GM12878 (cell line): ENCODE data around the gene GALR1. TPM values are rescaled to one million over a fixed set of nuclear protein-coding genes. Genes with fewer than 3 reads are reported as not detected.

ENCODE experiments used
- ATAC-seq: fragments of 200-7000 bp; cut with Tn5 transposase; 3 replicates; pipeline ENCODE4 v1.9.1; 2020; ENCODE audit warnings: mild to moderate bottlenecking, moderate library complexity
- BruUV-seq: library from RNA; stranded (reverse); fragments of 400-500 nt; replicated peaks from 2 replicates; lab custom pipeline; 2021; lab: Mats Ljungman, UMichigan
- CTCF ChIA-PET: fragments of 300-600 bp; sonication (Branson Sonifier 250); formaldehyde crosslinking; extraction: SDS; loops from one replicate; lab custom pipeline; 2021; ENCODE audit warnings: inconsistent platforms; lab: Yijun Ruan, JAX
- POLR2A ChIA-PET: fragments of 350-600 bp; formaldehyde crosslinking; extraction: SDS; loops from one replicate; lab custom pipeline; 2021; ENCODE audit warnings: inconsistent platforms; lab: Charles Lee
- RAD21 ChIA-PET: fragments of 300-600 bp; sonication (Branson Sonifier 250); formaldehyde crosslinking; loops from one replicate; lab custom pipeline; 2023; ENCODE audit warnings: antibody characterized with exemption; ENCODE audit not compliant: unreplicated experiment; lab: Charles Lee
- SMC1A ChIA-PET: fragments of 300-600 bp; sonication (Branson Sonifier 250); formaldehyde crosslinking; loops from one replicate; lab custom pipeline; 2023; ENCODE audit not compliant: unreplicated experiment, uncharacterized antibody; lab: Charles Lee
- DNase-seq: peaks from one replicate; pipeline ENCODE4 v3.0.0-alpha.2; 2011; ENCODE audit warnings: low read depth, low spot score
- FAIRE-seq: peaks from 3 replicates; lab custom pipeline; 2011; peaks lifted over from hg19 to GRCh38; lab: Jason Lieb, UNC
- H2AFZ ChIP-seq: 2 replicates; pipeline ENCODE4 v1.6.0; 2011; ENCODE audit warnings: low read depth, low read length, control low read depth; ENCODE audit not compliant: control insufficient read depth
- H3K27ac ChIP-seq: 2 replicates; pipeline ENCODE4 v1.5.1; 2011; ENCODE audit warnings: control low read depth; ENCODE audit not compliant: control insufficient read depth, insufficient read depth
- H3K27me3 ChIP-seq, 2 experiments: replicated peaks in 1 of 2; 2 replicates each; pipeline versions ENCODE4 v1.6.0 to v1.6.1; 2011; ENCODE audit warnings: low read length in 1 of 2; ENCODE audit not compliant: control insufficient read depth in 2 of 2, insufficient read depth in 2 of 2
- H3K36me3 ChIP-seq, 2 experiments: 2 replicates each; pipeline ENCODE4 v1.5.1; 2011; ENCODE audit warnings: low read length in 1 of 2; ENCODE audit not compliant: control insufficient read depth in 2 of 2, insufficient read depth in 2 of 2
- H3K4me1 ChIP-seq: 2 replicates; pipeline ENCODE4 v1.6.1; 2011; ENCODE audit warnings: mild to moderate bottlenecking, low read length, moderate library complexity, mixed read lengths; ENCODE audit not compliant: control insufficient read depth, insufficient read depth
- H3K4me2 ChIP-seq: 2 replicates; pipeline ENCODE4 v1.6.0; 2011; ENCODE audit warnings: control low read depth; ENCODE audit not compliant: control insufficient read depth, insufficient read depth
- H3K4me3 ChIP-seq: fragments of 200-600 bp; sonication (generic); 2 replicates; pipeline ENCODE4 v1.5.1; 2016
- H3K79me2 ChIP-seq: 2 replicates; pipeline ENCODE4 v1.6.0; 2011; ENCODE audit warnings: low read length; ENCODE audit not compliant: control insufficient read depth, insufficient read depth
- H3K9ac ChIP-seq: 2 replicates; pipeline ENCODE4 v1.8.0; 2011; ENCODE audit warnings: low read length, control low read depth, mixed read lengths; ENCODE audit not compliant: control insufficient read depth, insufficient read depth
- H3K9me3 ChIP-seq: replicated peaks from 3 replicates; pipeline ENCODE4 v1.5.1; 2011; ENCODE audit warnings: mild to moderate bottlenecking, low read length; ENCODE audit not compliant: control insufficient read depth, insufficient read depth
- H4K20me1 ChIP-seq: 2 replicates; pipeline ENCODE4 v1.6.0; 2011; ENCODE audit not compliant: control insufficient read depth, insufficient read depth
- EZH2 ChIP-seq: IDR thresholded peaks from 2 replicates; pipeline ENCODE4 v1.6.1; 2012; ENCODE audit warnings: low read depth, mild to moderate bottlenecking, control low read depth, inconsistent platforms, low read length, borderline replicate concordance; ENCODE audit not compliant: control insufficient read depth
- FOXM1 ChIP-seq: IDR thresholded peaks from 2 replicates; pipeline ENCODE4 v1.6.1; 2012; ENCODE audit warnings: low read depth, mild to moderate bottlenecking, inconsistent platforms, low read length, moderate library complexity
- KDM1A ChIP-seq: fragments of 200-600 bp; sonication (generic); IDR thresholded peaks from 2 replicates; pipeline ENCODE4 v1.6.1; 2016; ENCODE audit warnings: borderline replicate concordance
- MYB ChIP-seq: fragments of 150-350 bp; IDR thresholded peaks from 2 replicates; pipeline ENCODE4 v1.6.1; 2014; ENCODE audit warnings: mild to moderate bottlenecking, low read depth, low read length, borderline replicate concordance
- NFYB ChIP-seq: IDR thresholded peaks from 2 replicates; pipeline ENCODE4 v1.6.1; 2011; ENCODE audit warnings: low read depth, mild to moderate bottlenecking, low read length, improper control_type of control experiment, moderate library complexity; ENCODE audit not compliant: insufficient read depth
- POLR2AphosphoS2 ChIP-seq: IDR thresholded peaks from 2 replicates; pipeline ENCODE4 v1.6.1; 2011; ENCODE audit warnings: low read depth, mild to moderate bottlenecking, low read length, improper control_type of control experiment, moderate library complexity
- SMAD1 ChIP-seq: fragments of 450-650 bp; IDR thresholded peaks from 2 replicates; pipeline ENCODE4 v1.6.1; 2018; ENCODE audit warnings: mild to moderate bottlenecking, low read depth; ENCODE audit not compliant: partially characterized antibody
- SMC3 ChIP-seq: IDR thresholded peaks from 2 replicates; pipeline ENCODE4 v1.6.1; 2011; ENCODE audit warnings: low read length, improper control_type of control experiment, borderline replicate concordance
- SP1 ChIP-seq: IDR thresholded peaks from one replicate; pipeline ENCODE4 v1.6.1; 2011; ENCODE audit warnings: low read depth, low read length
- TAF1 ChIP-seq: IDR thresholded peaks from 2 replicates; pipeline ENCODE4 v1.6.1; 2011; ENCODE audit warnings: mild to moderate bottlenecking, low read depth, low read length, borderline replicate concordance
- TCF7 ChIP-seq: IDR thresholded peaks from 2 replicates; pipeline ENCODE4 v1.6.1; 2014; ENCODE audit warnings: antibody characterized with exemption, borderline replicate concordance
- ZNF24 ChIP-seq: fragments of 450-650 bp; IDR thresholded peaks from 2 replicates; pipeline ENCODE4 v1.6.1; 2017; ENCODE audit warnings: antibody characterized with exemption, mild to moderate bottlenecking
- WGBS: methylation state at CpG from one replicate; pipeline ENCODE4 v1.1.6; 2016; ENCODE audit warnings: low lambda C conversion rate; ENCODE audit not compliant: insufficient replicate concordance, insufficient coverage; ENCODE audit errors: missing lambda C conversion rate; 5-methylcytosine and 5-hydroxymethylcytosine counted together
- in situ Hi-C: fragments of 300-500 bp; cut with MboI; formaldehyde crosslinking; loops from 9 replicates; pipeline ENCODE4 v1.14.3; 2018; ENCODE audit warnings: mixed read lengths
- intact Hi-C: fragments of 100-400 bp; cut with micrococcal nuclease; formaldehyde crosslinking; loops from one replicate; pipeline ENCODE4 v1.14.2; 2022; ENCODE audit not compliant: unreplicated experiment
- polyA plus RNA-seq, 11 experiments: library from polyadenylated mRNA; depleted of rRNA in 4 of 11; unstranded in 6 of 11; stranded (reverse) in 5 of 11; fragments of >200 nt; fragmentation: Nextera tagmentation in 4 of 11; fragmentation: Illumina TruSeq in 1 of 11; extraction: Ambion mirVana in 4 of 11; extraction: Trizol in 1 of 11; gene quantifications; 1 replicate in 1 of 11; 2 replicates in 10 of 11; pipeline versions ENCODE4 v1.2.1 to v1.2.3, GENCODE V29; 2011 to 2016; ENCODE audit warnings: inconsistent platforms in 2 of 11, missing spikeins in 2 of 11, low read depth in 1 of 11
- total RNA-seq, 4 experiments: library from RNA; depleted of rRNA in 3 of 4; stranded (reverse); fragments of >200 nt in 3 of 4; fragmentation: Illumina TruSeq in 1 of 4; extraction: Trizol in 1 of 4; gene quantifications; 2 replicates each; pipeline versions ENCODE4 v1.2.1 to v1.2.3, GENCODE V29; 2013 to 2021

GALR1 gene
- total and polyA plus RNA-seq, 10 of the 15 experiments (the other 5 are each of a cell fraction or from before 2014, with no cell fraction given): not detected

- Histone ChIP-seq H3K36me3 (no peaks in the 10 kb centered on the region), H3K4me1 (no peaks in the 10 kb centered on the region), H2AFZ (no peak overlapping the region), H3K4me2 (no peak overlapping the region), H3K9ac (no peak overlapping the region), H3K4me3 (no peak overlapping the region), H3K27me3 (no peaks in the 10 kb centered on the region; a peak in 1 of 4 replicates), H3K27ac (no peak overlapping the region), H3K9me3 (no peaks in the 10 kb centered on the region), H3K79me2 (no peaks in the 10 kb centered on the region), H4K20me1 (no peaks in the 10 kb centered on the region)
- in situ Hi-C loops (no loop called here), intact Hi-C loops (no loop called here)
- ChIA-PET CTCF (no interaction called here), RAD21 (no interaction called here), POLR2A (no interaction called here), SMC1A (no interaction called here)
- no peak for FAIRE-seq
- 64% methylated on average over 6 of the region's 6 CpGs for WGBS
- DNase-seq: no peak
- BruUV-seq: no TSS peak
- TF ChIP-seq MYB (no peak), NFYB (no peak), TCF7 (no peak), POLR2AphosphoS2 (no peak), SP1 (no peak), SMAD1 (no peak), KDM1A (no peak), ZNF24 (no peak), SMC3 (no peak), TAF1 (no peak), EZH2 (no peak), FOXM1 (no peak)
- ATAC-seq: no peak
Measured at GRCh38 chr18:77308216-77308615, 58.6 kb downstream of the GALR1 start.
